HepG2 (cell line): ENCODE data around the gene MTA2. TPM values are rescaled to one million over a fixed set of nuclear protein-coding genes. Genes with fewer than 3 reads are reported as not detected.

ENCODE experiments used
- EED ChIP-seq: sonication (generic); formaldehyde crosslinking; IDR thresholded peaks from 2 replicates; pipeline ENCODE4 v1.5.0; 2020; ENCODE audit warnings: mild to moderate bottlenecking, missing genetic modification reagents
- HDAC2 ChIP-seq: sonication (generic); formaldehyde crosslinking; IDR thresholded peaks from 2 replicates; pipeline ENCODE4 v1.4.0; 2020; ENCODE audit warnings: missing genetic modification reagents
- MYC ChIP-seq: sonication (generic); formaldehyde crosslinking; IDR thresholded peaks from 2 replicates; pipeline ENCODE4 v1.9.0; 2021; ENCODE audit warnings: missing genetic modification reagents, borderline replicate concordance
- RELA ChIP-seq: sonication (generic); formaldehyde crosslinking; IDR thresholded peaks from 2 replicates; pipeline ENCODE4 v1.4.0; 2020; ENCODE audit warnings: missing genetic modification reagents
- TEF ChIP-seq: sonication (generic); formaldehyde crosslinking; IDR thresholded peaks from 2 replicates; pipeline ENCODE4 v1.5.0; 2020; ENCODE audit warnings: missing genetic modification reagents
- ZFP36L1 ChIP-seq: sonication (generic); formaldehyde crosslinking; IDR thresholded peaks from 2 replicates; pipeline ENCODE4 v1.8.0; 2022; ENCODE audit warnings: mild to moderate bottlenecking, missing genetic modification reagents, moderate library complexity
- ZFP82 ChIP-seq: sonication (generic); formaldehyde crosslinking; IDR thresholded peaks from 2 replicates; pipeline ENCODE4 v1.5.1; 2020; ENCODE audit warnings: mild to moderate bottlenecking, missing genetic modification reagents, borderline replicate concordance
- ZFP90 ChIP-seq: sonication (generic); formaldehyde crosslinking; IDR thresholded peaks from 2 replicates; pipeline ENCODE4 v1.8.0; 2022; ENCODE audit warnings: missing genetic modification reagents, mild to moderate bottlenecking, inconsistent platforms, borderline replicate concordance
- ZMYM4 ChIP-seq: sonication (generic); formaldehyde crosslinking; IDR thresholded peaks from 2 replicates; pipeline ENCODE4 v1.8.1; 2023; ENCODE audit warnings: mild to moderate bottlenecking, missing genetic modification reagents
- ZNF142 ChIP-seq: sonication (generic); formaldehyde crosslinking; IDR thresholded peaks from 2 replicates; pipeline ENCODE4 v1.4.0; 2020; ENCODE audit warnings: missing genetic modification reagents
- ZNF207 ChIP-seq: fragments of 450-650 bp; IDR thresholded peaks from 2 replicates; pipeline ENCODE4 v1.6.1; 2016; ENCODE audit warnings: antibody characterized with exemption, borderline replicate concordance
- ZNF33A ChIP-seq: sonication (generic); formaldehyde crosslinking; IDR thresholded peaks from 2 replicates; pipeline ENCODE4 v1.5.1; 2020; ENCODE audit warnings: missing genetic modification reagents, mild to moderate bottlenecking, moderate library complexity, borderline replicate concordance
- ZNF446 ChIP-seq: sonication (generic); formaldehyde crosslinking; IDR thresholded peaks from 2 replicates; pipeline ENCODE4 v1.5.0; 2020; ENCODE audit warnings: mild to moderate bottlenecking, missing genetic modification reagents
- ZNF501 ChIP-seq: sonication (generic); formaldehyde crosslinking; IDR thresholded peaks from 2 replicates; pipeline ENCODE4 v1.5.1; 2020; ENCODE audit warnings: mild to moderate bottlenecking, moderate library complexity, missing genetic modification reagents
- ZNF589 ChIP-seq: sonication (generic); formaldehyde crosslinking; conservative IDR thresholded peaks from 2 replicates; pipeline ENCODE4 v1.8.0; 2022; ENCODE audit warnings: mild to moderate bottlenecking, moderate library complexity, missing genetic modification reagents
- ZNF609 ChIP-seq: sonication (generic); formaldehyde crosslinking; IDR thresholded peaks from 2 replicates; pipeline ENCODE4 v1.4.0; 2020; ENCODE audit warnings: mild to moderate bottlenecking, missing genetic modification reagents, borderline replicate concordance
- ZNF746 ChIP-seq: sonication (generic); formaldehyde crosslinking; IDR thresholded peaks from 2 replicates; pipeline ENCODE4 v1.8.0; 2022; ENCODE audit warnings: mild to moderate bottlenecking, missing genetic modification reagents
- polyA plus RNA-seq, 8 experiments: library from polyadenylated mRNA; depleted of rRNA in 3 of 8; stranded (reverse) in 7 of 8; unstranded in 1 of 8; fragments of >200 nt; fragmentation: Illumina TruSeq in 4 of 8; extraction: Trizol in 4 of 8; gene quantifications; 2 replicates each; pipeline versions ENCODE4 v1.2.1 to v1.2.3, GENCODE V29; 2011 to 2016; ENCODE audit warnings: low read depth in 4 of 8, missing spikeins in 1 of 8, mixed read lengths in 1 of 8; ENCODE audit not compliant: insufficient read depth in 1 of 8
- total RNA-seq, 5 experiments: library from RNA; depleted of rRNA; stranded (reverse); fragments of >200 nt; fragmentation: Illumina TruSeq; extraction: Trizol; gene quantifications; 2 replicates each; pipeline ENCODE4 v1.2.3, GENCODE V29; 2016; ENCODE audit warnings: low read depth in 1 of 5

MTA2 gene
- total and polyA plus RNA-seq, 2 of the 13 experiments (the other 11 are each of a cell fraction or from before 2014, with no cell fraction given): 14.0 to 70.0 TPM

- TF ChIP-seq ZNF142 (CRISPR knock-in tag) (peak; percentile 34; the same call in 1 of the 2 replicates), ZNF207 (no peak), EED (CRISPR knock-in tag) (peak; percentile 22; the same call in 1 of the 2 replicates), ZNF33A (no peak), HDAC2 (0 out of 2 replicates have a peak, but pooled peaks have one; percentile 44), RELA (CRISPR knock-in tag) (0 out of 2 replicates have a peak, but pooled peaks have one; percentile 74), TEF (peak; percentile 78; the same call in 1 of the 2 replicates), ZFP90 (CRISPR knock-in tag) (peak; percentile 65; the same call in 1 of the 2 replicates), ZNF609 (CRISPR knock-in tag) (peak; percentile 35; the same call in 1 of the 2 replicates), ZFP36L1 (CRISPR knock-in tag) (no peak), MYC (CRISPR knock-in tag) (peak; percentile 87), ZNF746 (peak; percentile 71), ZNF446 (CRISPR knock-in tag) (peak; percentile 32; the same call in 1 of the 2 replicates), ZFP82 (CRISPR knock-in tag) (0 out of 2 replicates have a peak, but pooled peaks have one; percentile 74), ZNF501 (CRISPR knock-in tag) (peak; percentile 81), ZNF589 (CRISPR knock-in tag) (0 out of 2 replicates have a peak, but pooled peaks have one; percentile 35), ZMYM4 (0 out of 2 replicates have a peak, but pooled peaks have one; percentile 62)
Measured at GRCh38 chr11:62545437-62546243, 56.0 kb downstream of the MTA2 start (continued).
